ENCODE data around the gene PTPRG.

- TF ChIP-seq POLR2A (IDR thresholded peaks at IDR 0.05) (no peak), CTCF (IDR thresholded peaks at IDR 0.05) (no peak)
These were observed 523.2 kb downstream of the PTPRG start for GRCh38 chr3:62084558-62084957.
